GM10266 (cell line): ENCODE data around the gene STRIP2.
"Not testable (repeated sequence)": the region's sequence is repeated elsewhere in the genome, so short reads cannot be mapped to it uniquely, and the experiment has no call there.

Experiments used
- DNase-seq: peaks from one replicate; pipeline ENCODE4 v3.0.0; 2012; ENCODE audit errors: extremely low spot score
- TF ChIP-seq, protein P1 (sequence below): IDR thresholded peaks from 2 replicates; pipeline ENCODE4 v1.5.1; 2012; ENCODE audit warnings: mild to moderate bottlenecking, low read depth; ENCODE audit not compliant: control insufficient read depth, insufficient read depth; ENCODE audit errors: missing control alignments

STRIP2 gene

DNA sequence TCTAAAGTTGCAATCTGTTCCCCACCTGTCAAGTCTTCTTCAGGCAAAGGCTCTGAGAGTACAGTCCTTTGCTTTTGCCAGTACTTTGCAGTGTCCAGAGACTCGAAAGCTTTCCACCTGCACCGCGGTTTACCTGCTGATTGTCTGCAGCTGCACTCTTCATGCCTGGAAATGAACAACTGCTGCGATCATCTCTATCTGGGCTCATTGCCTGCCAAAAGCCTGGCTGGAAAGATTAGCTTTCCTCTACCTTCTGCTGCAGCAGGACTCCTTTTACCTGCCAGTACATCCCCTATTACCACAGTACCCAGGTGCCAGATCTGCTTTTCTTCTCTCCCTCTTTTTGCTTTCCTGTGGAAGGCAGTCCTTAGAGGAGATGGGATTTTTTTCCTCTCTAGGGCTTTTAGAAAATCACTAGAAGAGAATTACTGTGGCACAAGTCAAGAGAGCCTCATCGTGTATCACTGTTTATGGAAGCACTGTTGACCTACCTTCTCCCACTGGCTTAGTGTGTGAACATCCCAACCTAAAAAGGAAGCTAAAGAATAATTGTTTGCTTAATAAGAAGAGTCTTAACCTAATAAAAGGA, 2.2 kb downstream of the STRIP2 start:
- DNase-seq, result no peak
- TF ChIP-seq, protein P1, sequence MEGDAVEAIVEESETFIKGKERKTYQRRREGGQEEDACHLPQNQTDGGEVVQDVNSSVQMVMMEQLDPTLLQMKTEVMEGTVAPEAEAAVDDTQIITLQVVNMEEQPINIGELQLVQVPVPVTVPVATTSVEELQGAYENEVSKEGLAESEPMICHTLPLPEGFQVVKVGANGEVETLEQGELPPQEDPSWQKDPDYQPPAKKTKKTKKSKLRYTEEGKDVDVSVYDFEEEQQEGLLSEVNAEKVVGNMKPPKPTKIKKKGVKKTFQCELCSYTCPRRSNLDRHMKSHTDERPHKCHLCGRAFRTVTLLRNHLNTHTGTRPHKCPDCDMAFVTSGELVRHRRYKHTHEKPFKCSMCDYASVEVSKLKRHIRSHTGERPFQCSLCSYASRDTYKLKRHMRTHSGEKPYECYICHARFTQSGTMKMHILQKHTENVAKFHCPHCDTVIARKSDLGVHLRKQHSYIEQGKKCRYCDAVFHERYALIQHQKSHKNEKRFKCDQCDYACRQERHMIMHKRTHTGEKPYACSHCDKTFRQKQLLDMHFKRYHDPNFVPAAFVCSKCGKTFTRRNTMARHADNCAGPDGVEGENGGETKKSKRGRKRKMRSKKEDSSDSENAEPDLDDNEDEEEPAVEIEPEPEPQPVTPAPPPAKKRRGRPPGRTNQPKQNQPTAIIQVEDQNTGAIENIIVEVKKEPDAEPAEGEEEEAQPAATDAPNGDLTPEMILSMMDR, result no peak

DNA sequence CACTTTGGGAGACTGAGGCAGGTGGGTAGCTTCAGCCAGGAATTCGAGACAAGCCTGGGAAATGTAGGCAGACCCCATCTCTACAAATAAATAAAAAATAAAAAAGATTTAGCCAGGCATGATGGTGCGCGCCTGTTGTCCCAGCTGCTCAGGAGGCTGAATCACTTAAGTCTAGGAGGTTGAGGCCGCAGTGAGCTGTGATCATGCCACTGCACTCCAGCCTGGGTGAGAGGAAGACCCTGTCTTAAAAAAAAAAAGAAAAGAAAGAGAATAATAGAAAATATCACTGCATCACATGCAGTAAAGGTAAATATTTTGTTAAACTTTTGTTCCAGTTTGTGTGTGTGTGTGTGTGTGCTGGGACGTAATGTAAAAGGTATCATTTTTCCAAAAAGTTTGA, 3.0 kb downstream of the STRIP2 start:
- DNase-seq, result no peak
- TF ChIP-seq, protein P1, result no peak

DNA sequence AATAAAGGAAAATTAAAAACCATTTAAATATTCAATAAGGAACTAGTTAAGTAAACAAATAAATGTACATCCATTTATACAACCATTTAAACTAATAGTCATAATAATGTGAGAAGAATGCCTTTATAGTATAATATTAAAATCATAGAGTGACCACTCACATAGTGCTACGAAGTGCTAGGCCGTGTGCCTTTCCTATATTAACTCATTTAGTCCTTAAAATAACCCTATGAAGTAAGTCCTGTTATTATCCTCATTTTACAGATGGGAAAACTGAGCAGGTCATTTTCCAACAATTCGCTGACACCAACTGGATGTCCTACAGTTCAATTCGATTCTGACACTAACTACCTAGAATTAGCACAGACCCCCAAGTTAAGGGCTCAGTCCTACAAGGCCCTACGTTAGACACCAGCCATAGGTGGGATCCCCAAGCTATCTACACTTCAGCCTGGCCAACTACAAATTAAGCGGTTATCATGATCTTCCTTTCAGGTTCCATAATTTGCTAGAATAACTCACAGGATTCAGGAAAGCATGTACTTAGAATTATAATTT, 4.1 kb downstream of the STRIP2 start:
- TF ChIP-seq, protein P1, result no peak
- no peak for DNase-seq

DNA sequence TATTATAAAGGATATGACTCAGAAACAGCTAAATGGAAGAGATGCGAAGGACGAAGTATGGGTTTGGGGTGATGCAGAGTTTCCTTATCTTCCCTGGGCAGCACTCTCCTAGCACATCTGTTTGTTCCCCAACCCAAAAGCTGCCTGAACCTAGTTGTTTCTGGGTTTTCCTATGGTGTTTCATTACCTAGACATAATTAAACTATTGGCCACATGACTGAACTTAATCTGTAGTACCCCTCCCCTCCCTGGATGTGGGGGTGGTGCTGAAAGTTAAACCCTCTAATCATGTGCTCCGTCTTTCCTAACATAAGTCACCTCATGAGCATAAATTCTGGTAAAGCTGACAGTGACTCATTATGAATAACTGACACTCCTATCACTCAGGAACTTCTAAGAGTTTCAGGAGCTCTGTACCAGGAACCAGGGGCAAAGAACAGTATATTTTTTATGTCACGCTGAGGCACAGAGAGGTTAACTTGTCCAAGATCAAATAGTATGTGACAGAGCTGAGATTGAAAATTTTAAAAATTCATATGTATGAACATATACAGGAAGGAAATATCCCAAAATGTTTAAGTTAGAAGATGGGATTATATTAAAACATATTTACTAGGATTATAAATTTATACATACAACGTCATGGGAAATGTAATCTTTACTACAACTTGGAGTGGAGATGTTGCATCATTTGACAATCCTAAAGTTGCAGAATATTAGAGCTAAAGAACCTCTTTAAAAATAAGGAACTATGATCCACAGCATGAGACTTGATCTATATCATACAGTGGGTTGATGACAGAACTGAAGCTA, 4.8 kb downstream of the STRIP2 start:
- no peak for DNase-seq
- TF ChIP-seq, protein P1, result no peak

DNA sequence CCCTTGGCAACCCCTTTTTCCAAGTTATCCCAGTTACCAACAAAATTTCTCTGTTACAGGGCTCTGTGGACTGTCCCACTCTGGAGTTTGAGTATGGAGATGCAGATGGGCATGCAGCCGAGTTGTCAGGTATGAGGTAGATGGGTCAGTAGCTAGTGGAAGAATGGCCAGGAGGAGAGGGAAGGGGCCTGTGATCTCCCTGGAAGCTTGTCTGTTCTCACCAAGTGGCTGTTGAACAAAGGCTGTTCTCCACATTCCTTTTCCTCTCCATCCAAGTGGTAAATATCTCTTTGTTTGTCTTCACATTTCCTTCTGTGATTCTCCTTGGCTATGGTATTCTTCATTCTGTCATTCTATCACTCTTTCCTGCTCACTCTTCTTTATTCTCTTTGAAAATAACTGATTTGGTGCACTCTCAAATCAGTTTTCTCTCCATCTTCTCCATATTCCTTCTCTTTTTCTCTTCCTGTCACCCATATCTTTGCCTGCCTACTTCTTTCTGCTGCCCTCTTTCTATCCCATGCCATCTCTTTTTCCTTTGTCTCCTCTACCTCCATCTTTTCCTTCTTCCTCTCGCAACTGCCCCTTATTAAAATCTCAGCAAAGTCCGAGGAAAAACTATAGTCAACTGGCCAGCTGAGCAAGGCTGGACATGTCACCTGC, 5.9 kb downstream of the STRIP2 start:
- TF ChIP-seq, protein P1, result no peak
- DNase-seq, result no peak

DNA sequence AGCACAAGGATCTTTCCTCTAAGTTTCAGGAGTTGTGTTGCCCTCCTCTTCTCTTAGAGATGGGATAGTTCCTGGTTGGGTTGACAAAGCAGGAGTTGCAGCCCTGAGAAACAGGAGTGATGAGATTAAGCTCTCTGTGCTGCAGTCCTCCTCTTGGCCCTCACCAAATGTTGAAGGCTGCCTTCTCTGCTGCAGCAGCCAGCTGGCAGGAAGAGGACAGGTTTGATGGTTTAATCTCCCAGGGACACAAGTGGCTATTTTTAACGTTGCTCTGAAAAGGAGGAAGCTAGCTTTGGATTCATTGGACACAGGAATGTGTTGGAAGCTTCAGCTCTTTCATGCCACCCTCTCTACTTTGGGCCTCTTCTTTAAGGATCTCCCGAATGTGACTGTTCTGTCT, 9.4 kb downstream of the STRIP2 start:
- TF ChIP-seq, protein P1, result no peak
- DNase-seq, result no peak

DNA sequence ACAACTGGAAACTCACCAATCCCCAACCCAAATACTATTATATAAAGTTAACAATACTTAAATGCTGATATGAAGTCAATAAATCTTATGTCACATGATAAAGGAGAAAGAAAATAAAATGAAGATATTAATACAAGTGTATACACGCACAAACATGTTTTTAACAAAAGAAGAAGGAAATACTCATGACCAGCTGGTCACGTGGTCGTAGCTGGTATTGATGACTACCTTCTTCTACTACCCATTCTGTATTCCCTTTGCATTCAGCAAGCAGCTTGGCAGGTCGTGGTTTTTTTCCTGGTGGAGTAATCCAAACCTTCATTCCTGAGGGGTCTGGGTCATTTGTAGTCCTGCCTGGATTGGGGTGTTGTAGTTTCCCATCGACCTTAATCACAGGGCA, 10.5 kb downstream of the STRIP2 start:
- DNase-seq, result not testable (repeated sequence)

DNA sequence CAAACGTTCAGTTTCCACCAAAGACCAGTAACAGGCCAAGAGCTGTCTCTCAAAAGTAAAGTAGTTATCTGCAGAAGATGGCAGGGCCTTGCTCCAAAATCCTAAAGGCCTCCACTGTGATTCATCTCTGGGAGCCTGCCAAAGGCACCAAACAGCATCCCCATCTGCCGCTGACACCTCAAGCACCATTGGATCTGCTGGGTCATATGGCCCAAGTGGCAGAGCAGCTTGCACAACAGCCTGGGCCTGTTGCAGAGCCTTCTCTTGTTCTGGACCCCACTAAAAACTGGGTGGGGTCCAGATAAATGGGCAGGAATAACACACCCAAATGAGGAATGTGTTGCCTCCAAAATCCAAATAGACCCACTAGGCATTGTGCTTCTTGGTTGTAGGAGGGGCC, 12.7 kb downstream of the STRIP2 start:
- DNase-seq, result not testable (repeated sequence)

DNA sequence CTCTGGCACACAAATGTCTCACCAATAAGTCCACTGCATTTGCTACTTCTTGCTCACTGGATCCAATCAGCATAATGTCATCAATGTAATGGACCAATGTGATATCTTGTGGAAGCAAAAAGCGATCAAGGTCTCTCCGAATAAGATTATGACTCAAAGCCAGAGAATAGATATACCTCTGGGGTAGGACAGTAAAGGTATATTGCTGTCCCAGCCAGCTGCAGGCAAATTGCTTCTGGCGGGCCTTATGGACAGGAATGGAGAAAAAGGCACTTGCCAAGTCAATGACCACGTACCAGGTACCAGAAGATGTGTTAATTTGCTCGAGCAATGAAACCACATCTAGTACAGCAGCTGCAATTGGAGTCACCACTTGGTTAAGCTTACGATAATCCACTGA, 13.2 kb downstream of the STRIP2 start:
- DNase-seq, result not testable (repeated sequence)

DNA sequence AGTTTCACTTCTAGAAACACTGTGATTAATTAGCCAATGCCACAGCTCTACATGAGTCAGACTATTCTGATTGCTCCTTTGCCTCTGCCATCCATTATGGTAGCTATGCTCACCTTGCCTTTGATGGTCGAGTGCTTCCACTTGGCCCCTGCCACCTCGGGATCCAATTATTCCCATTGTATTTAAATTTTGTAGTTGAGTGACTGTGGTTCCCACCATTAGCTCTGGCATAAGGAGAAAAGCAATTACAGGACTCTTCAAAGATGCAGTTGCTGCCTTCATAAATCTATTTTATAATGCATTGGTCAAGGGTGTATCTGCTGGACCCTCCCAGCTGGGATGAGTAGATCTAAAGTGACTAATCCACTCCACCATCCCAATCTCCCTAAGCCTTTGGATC, 14.4 kb downstream of the STRIP2 start:
- not testable (repeated sequence) for DNase-seq
